HG03521 (cell line): ENCODE results near the gene FBN2.
"Not testable (repeated sequence)": the region's sequence is repeated elsewhere in the genome, so short reads cannot be mapped to it uniquely, and the experiment has no call there.

Experiments
- ATAC-seq: cut with Tn5 transposase; IDR thresholded peaks from one replicate; pipeline ENCODE4 v1.9.1; 2021; ENCODE audit warnings: mild to moderate bottlenecking, moderate library complexity; ENCODE audit not compliant: unreplicated experiment

The FBN2 gene

DNA sequence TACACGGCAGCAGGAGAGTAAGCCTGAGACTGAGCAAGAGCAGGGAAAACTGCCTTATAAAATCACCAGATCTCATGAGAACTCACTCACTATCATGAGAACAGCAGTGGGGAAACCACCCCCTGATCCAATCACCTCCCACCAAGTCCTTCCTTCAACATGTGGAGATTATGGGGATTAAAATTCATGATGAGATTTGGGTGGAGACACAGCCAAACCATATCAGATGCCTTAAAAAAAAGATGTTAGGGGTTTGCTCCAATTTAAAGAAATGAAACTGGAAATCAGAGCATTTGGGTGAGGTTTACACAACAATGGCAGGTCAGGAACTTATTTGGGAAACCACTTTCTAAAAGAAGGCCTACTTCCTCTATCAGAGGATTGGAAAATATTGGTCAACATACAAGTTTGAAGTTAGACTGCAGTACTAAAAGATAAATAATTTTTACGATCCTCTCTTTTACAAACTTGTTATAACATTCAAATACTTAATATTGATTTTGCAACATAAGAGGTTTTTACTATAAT lies 105.1 kb downstream of the FBN2 start:
- no peak for ATAC-seq

DNA sequence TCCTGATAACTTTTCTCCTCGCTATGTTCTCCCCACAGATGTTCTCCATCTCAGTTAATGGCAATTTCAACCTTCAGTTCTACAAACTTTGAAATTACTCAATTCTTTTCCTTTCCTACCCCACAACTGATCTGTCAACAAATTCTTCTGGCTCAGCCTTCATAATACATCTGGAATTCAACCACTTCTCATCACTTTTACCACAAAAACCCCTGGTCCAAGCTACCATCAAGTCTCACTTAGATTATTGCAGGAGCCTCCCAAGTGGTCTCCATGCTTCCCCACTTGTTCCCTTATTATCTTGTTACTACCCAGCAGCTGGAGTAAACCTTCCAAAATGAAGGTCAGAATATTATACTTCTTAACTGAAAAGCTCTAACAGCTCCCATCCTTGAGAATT lies 110.1 kb downstream of the FBN2 start:
- ATAC-seq, result no peak

DNA sequence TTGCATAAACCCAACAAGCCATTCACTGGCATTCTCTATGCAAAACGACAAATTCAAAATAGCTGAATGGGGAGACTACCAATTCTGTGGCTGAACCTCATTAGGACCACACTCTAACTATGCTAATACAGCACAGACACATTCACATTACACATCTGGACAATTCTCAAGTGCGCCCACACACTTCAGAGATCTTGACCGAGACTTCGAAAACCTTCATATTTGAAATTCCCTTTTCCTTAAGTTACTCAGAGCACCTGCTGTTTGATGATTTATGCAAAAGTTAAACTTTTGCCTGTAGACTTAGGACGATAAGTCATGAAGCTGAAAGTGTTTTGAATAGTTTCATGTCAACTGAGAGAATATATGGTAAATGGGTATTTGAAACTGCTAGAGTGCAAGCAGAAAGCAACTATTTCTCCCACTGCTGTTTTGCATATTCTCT lies 111.9 kb downstream of the FBN2 start:
- ATAC-seq, result peak; percentile 85

DNA sequence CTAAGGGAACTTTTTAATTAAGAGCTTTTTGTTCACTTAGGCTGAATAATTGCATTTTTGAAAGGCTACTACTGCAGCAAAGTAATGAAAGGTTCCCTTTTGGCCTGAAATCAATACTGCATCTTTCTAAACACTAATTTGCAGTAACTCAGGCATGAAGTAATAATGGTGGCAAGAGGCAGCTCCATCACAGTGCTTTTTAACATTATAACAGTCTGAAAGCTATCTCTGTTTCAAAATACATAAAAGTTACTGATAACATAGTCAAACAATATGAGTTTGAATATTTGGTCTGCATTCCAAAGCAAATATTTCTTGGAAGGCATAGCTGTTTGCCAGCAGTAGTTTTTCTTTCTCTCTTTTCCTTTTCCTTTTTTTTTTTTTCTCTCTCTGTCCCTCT lies 113.4 kb downstream of the FBN2 start:
- no peak for ATAC-seq

DNA sequence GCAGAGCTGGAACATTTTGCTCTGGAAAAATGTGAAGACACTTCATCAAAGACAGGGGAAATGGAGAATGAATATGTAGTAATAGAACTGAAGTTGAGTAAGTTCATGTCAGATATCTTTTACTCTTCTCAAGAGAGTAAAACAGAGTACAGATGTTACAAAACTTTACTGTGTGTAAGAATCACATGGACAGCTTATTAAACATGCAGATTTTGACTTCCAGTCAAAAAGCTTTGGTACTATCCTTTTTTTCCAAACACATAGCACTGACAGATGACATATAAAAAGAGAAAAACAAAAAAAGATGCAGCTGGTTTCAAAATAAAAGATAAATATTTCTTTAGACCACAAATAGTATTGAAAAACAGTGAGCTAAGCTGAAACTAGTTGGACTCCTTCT lies 115.4 kb downstream of the FBN2 start:
- no peak for ATAC-seq

DNA sequence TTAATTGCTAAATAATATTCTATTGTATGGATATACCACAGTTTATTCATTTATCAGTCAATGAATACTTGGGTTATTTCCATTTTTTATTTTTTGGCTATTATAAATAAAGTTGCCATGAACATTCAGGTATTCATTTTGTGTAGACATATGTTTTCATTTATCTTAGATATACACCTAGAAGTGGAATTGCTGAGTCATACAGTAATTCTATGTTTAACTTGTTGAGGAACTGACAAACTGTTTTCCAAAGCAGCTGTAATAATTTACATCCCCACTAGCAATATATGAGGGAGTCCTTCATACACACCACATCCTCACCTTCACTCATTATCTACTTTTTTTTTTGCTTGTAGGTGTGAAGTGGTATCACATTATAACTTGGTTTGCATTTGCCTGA lies 123.6 kb downstream of the FBN2 start:
- no peak for ATAC-seq

DNA sequence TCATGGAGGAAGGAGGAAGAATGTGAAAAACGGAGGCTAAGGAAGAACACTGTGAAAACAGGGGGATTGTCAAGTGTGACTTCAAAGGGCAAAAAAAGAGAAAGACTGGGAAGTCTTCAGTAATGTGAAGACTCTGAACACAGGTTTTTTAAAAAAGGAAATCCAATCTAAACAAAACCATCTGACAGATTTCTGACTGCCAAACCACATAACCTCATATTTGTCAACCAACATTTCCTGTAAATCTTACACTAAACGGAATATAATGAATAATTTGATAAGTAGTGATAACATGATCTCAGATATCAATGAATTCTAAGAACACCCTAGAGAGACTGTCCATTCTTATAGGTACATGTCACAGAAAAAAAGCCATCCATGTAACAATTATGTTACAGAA lies 124.7 kb downstream of the FBN2 start:
- ATAC-seq, result no peak

DNA sequence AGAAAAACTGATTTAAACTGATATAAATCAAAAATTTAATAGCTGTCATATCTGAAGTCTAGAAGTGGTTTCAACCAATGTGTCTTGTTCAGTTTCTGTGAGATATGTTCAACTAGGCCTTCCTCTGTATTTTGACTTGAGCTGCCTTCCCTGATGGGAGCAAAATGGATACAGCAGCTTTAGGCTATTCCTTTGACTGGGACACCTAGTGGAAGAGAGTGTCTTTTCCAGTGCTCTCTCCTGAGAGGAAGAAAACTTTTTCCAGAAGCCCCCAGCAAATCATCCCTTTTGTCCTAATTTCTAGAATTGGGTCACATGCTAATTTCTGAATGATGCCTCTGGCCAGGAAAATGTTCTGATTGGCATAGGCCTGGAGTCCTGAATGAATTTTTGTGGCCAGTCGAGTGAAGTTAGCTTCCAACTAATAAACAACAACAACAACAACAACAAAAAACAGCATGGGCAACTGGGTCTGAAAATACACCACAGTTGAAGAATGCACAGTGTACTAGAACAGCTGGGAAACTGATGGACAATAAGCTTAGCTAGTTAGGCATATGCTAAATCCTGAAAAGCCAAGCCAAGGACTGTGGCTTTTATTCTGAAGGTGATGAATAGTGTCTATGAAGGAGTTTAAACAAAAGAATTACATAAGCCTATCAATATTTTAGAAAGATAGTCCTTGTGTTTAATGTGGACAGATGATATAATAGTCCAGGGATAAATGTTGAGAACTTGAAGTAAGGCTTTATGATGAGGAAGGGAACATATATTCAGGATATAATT lies 125.7 kb downstream of the FBN2 start:
- ATAC-seq, result no peak

DNA sequence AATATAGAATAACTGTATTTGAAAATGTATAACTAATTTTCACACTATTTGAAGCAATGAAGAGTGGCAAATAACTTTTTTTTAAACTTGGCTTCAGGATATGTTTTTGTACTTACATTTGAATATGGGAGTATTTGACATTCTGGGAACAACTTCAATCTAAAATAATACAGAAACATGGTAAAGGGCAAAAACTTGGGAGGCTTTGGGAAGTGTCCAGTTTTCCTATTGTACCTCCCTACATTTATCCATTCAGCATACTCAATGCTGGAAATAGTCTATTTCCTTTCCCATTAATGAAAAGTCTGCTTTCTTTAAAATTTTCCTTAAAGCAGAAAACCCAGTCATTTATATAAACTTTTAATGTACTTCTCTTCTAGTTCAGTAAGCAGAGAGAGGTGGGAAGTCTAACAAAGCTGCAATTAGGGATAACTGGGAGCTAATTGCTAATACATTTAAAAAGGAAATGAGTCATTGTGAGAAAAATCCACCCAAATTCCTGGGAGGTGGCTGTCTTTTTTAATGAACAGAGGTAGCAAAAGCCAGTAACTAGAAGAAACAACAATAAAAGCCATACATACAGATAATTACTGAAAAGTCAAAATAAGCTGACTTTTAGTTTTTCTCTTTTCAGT lies 128.8 kb downstream of the FBN2 start:
- no peak for ATAC-seq

DNA sequence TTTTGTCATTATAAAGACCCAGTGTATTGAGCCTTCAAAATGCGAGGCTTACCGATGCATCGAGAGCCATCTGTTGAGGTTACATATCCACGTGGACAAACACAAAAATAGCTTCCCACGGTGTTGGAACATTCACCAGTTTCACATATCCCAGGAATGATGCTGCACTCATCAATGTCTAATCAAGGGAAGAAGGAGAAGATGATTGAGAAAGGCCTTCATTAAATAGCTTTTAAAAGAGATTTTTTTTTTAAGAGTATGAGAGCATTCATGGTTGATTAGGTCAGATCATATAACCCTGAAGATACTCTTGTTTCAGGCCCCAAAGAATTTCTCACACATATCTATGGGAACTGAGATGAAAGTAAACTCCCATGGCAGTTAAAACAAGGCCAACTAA lies 129.4 kb downstream of the FBN2 start:
- no peak for ATAC-seq

DNA sequence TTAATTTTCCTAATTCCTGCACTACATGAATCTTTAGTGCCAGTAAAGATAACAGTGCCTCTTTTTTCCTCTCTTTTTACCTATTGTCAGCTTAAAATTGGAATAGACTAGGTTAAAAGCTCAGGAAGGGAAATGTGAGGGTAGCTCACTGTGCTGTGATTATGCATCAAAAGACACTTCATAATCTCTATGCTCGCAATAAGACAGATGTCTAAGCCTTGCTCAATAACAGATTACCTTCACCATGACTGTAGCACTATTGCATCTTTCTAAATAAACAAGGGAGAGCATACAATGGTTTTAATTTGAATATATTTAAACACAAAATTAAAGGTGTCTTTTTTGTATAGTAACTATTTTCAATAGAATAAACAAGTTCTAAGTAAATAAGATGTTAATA lies 130.1 kb downstream of the FBN2 start:
- no peak for ATAC-seq

DNA sequence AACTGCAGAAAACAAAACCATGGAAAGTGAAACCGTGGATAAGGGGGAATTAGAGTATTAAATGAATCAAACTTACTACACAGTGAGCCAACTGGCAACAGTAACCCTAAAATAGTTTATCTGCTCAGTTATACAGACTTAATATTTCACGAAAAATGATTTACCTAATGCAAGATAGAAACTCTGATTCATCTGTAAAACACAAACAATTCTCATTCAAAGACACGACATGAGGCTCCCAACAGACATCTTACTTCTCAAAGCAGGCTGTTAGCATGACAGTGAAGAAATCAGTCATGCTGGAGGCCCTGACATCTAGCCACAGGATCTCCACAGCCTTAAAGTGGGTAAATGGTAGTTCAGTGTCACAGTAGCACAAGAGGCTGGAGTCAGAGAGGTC lies 131.2 kb downstream of the FBN2 start:
- ATAC-seq, result no peak

DNA sequence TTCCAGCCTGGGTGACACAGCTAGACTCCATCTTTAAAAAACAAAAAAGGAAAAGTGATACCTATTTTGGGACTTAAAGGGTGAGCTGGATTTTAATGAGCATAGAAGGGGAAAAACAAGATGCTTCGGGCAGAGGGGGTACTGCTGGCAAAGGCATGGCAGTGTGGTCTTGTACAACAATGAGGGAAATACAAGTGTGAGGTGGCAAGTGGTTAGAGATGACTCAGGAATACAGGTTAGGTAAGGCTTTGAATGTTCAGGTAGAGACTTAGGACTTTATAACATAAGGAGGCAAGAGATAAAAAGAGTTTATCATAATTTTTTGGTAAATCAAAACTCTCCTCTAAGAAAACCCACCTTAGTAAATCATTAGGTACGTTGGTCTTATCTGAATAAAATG lies 132.9 kb downstream of the FBN2 start:
- no peak for ATAC-seq

DNA sequence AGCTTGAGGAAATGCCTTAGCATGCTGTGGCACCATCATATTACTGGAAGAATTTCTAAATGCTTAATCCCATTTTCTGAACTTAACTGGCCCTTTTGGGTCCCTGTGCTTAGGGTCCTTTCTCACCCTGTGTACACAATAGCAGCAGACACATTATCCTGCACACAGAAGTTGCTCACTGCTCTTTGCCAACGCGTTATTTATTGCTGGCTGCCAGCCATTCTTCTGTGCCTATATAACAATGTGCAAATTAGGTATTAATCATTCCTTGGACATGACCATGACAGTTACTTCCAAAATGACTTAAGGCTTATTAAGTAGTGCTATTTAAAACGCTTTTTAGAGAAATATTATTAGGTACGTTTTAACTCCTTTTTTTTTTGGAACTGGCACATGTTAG lies 134.7 kb downstream of the FBN2 start:
- ATAC-seq, result no peak

DNA sequence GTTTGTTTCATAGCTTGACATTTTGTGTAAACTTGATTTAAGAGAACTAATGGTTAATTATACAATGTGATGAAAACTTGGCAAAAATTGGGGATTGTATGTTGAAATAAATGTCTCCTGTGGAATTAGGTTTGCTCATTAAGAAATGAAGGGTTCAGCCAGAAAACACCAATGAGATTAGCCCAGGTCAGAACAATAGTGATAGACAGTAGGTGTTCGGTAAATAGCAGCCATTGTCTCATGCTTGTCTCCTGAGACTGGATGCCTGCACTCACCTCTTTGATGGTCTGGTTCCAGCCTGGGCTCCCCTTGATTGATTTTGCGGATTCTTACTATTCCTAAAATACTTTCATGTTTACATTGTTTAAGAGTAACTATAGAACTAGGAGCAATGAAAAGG lies 135.5 kb downstream of the FBN2 start:
- no peak for ATAC-seq

DNA sequence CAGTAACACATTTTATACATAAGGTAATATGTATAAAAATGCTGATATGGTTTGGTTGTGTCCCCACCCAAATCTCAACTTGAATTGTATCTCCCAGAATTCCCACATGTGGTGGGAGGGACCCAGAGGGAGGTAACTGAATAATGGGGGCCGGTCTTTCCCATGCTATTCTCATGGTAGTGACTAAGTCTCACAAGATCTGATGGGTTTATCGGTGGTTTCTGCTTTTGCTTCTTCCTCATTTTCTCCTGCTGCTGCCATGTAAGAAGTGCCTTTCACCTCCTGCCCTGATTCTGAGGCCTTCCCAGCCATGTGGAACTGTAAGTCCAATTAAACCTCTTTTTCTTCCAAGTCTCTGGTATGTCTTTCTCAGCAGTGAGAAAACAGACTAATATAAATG lies 137.3 kb downstream of the FBN2 start:
- ATAC-seq, result not testable (repeated sequence)

DNA sequence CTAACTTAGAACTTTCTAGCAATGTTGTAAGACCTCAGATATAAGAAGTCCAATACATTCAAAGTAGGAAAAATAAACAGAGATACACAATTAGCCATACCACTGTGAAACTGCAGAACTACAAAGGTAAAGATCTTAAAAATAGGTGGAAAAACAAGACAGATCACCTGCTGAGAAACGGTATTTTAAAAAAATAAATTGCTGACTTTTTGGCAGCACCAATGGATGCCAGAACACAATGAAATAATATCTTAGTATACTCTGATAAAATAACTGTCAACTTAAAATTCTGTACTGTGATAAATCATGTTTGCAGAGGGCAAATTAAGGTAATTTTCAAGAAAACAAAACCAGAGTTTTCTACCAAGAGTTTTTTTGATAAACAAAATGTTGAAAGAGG lies 138.9 kb downstream of the FBN2 start:
- no peak for ATAC-seq

DNA sequence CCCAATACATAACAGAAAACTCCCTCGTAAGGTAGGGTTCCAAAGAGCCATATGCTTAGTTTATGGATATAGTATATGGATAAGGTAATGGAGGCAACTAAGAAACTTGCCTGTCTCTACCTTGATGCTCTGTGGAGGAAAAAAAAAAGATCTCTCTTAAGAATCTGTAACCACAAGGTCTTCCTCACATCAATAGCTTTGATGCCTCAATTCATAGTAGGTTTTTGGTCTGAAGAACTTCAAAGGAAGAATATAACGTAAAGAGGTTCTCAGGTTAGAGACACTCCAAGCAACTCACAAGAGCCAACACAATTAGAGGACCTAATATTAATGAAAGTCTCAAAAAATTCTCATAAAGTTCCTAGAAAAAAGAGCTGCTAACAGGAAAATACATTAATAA lies 140.2 kb downstream of the FBN2 start:
- ATAC-seq, result no peak

DNA sequence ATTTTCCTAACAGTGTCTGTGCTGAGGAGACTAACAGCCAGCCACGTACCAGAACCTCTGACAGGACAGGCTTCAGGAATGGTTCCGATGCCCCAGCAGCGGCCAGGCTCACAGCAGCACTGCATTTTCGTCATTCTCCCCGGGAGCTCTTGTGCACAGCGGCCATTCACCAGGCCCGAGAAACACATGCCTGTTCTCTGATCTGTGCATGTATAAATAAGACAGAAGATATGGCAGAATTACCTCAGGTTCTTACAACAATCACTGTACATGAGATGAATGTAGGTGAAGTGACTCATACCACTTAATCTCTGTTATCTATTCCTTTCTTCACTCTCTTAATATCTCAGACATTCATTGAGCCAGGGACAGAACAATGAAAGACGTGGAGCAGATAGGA lies 143.0 kb downstream of the FBN2 start:
- no peak for ATAC-seq

DNA sequence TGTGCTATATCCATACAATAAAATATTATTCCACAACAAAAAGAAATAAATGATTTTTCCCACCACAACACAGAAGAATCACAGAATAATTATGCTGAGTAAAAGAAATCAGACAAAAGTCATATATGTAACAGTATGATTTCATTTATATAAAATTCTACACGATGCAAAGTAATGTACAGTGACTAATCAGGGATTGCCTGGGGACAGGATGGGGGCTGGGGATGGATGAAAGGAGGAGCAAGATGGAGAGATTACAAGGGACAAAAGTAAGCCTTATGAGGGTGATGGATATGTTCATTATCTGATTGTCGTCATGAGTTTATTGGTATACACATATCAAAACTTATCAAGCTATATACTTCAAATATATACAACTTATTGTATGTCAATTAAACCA lies 154.0 kb downstream of the FBN2 start:
- ATAC-seq, result no peak

DNA sequence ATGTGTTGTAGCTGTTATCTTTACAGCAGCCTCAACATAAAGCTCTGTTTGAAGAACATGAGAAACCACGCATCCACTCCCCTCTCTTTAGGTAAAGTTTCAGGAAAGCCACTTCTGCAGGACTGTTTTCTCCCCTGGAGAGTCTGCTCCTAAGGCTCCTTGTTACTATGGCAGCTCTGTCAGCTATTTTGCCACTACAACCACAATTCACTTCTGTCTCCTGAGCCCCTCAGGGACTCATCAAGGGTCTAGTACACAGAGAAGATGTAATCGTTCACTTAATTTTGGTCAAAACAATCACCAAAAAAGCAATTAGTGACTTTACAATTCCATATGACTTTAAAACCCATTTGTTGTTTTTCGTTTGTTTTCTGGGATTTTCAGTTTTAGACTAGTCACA lies 157.7 kb downstream of the FBN2 start:
- no peak for ATAC-seq

DNA sequence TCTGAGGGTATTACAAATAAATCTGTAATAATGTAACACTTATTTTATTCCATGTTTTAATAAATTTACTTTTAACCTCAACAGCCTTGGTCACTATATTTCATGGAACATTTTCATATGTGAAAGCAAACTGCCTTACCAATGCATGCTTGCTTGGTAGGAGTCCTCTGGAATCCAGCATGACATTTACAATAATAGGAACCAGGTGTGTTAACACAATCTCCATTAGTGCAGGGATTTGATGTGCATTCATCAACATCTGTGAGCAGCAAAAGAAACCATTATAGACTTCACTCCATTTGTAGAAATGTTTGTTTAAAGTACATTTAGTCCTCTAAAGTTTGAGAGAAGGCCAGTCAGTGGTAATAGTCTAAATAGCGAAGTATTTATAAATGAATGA lies 159.4 kb downstream of the FBN2 start:
- ATAC-seq, result no peak

DNA sequence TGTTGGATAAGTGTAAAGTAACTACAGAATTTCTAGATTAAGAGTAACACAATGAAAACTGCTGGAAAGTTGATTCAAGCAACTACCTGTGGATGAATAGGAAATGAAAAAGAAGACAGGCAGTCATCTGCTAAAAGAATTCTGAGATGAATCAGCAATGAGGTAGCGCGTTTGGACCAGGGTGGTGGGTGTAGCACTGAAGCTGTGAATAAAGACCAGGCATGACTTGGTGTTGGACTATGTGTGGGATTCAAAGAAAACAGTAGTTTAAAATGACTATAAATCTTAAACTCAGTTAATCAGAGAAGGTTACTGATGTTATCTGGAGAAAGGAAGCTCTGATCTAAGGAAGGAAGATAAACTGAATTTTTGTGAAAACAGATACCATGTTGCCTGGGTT lies 159.8 kb downstream of the FBN2 start:
- ATAC-seq, result no peak
